Measurements from ENCODE around the gene CCDC187. TPM values are rescaled to one million over a fixed set of nuclear protein-coding genes. Genes with fewer than 3 reads are reported as not detected.

Gene CCDC187
- polyA plus RNA-seq, 1 donor from 2014 or later: not detected

- TF ChIP-seq POLR2AphosphoS5 (IDR thresholded peaks at IDR 0.05) (no peak), REST (IDR thresholded peaks at IDR 0.05; ENCODE audit: borderline replicate concordance) (no peak), RAD21 (conservative IDR thresholded peaks at IDR 0.05) (no peak), EZH2 (IDR thresholded peaks at IDR 0.05; ENCODE audit: borderline replicate concordance, insufficient read depth, low read length, poor library complexity, severe bottlenecking) (no peak), EP300 (conservative IDR thresholded peaks at IDR 0.05; ENCODE audit: poor library complexity, severe bottlenecking) (no peak), CTCF (IDR thresholded peaks at IDR 0.05; ENCODE audit: poor library complexity, severe bottlenecking) (no peak), MXI1 (conservative IDR thresholded peaks at IDR 0.05; ENCODE audit: poor library complexity, severe bottlenecking) (no peak), SMC3 (conservative IDR thresholded peaks at IDR 0.05; ENCODE audit: poor library complexity) (no peak), TAF1 (IDR thresholded peaks at IDR 0.05; ENCODE audit: low read depth) (no peak)
- H3F3A ChIP-seq (ENCODE audit: insufficient read depth, low read length, poor library complexity, severe bottlenecking): no peaks in the 10 kb centered on the region
- no peaks in the 10 kb centered on the region for H3K9me3 ChIP-seq (ENCODE audit: low read length)
- peak overlapping the region; percentile 94 for H3K9ac ChIP-seq (ENCODE audit: low read length)
- H3K9me2 ChIP-seq (ENCODE audit: insufficient read depth, low read length): no peaks in the 10 kb centered on the region
- no peak overlapping the region for H3K4me3 ChIP-seq (ENCODE audit: low read length)
- peak overlapping the region; percentile 45 for H3K27ac ChIP-seq (ENCODE audit: low read length)
- peaks cover 29% of the 10 kb centered on the region for H3K79me2 ChIP-seq (replicated peaks; ENCODE audit: insufficient read depth, low read length)
- no peaks in the 10 kb centered on the region for H4K20me1 ChIP-seq (ENCODE audit: insufficient read depth)
- H2AFZ ChIP-seq (ENCODE audit: low read depth, low read length): no peak overlapping the region
- no peaks in the 10 kb centered on the region for H3K27me3 ChIP-seq (ENCODE audit: insufficient read depth, low read depth, low read length)
- no peak overlapping the region for H3K4me2 ChIP-seq (ENCODE audit: low read length)
- H3K36me3 ChIP-seq (ENCODE audit: insufficient read depth, low read length): no peaks in the 10 kb centered on the region
These were observed 22.3 kb upstream of the CCDC187 start for GRCh38 chr9:136326061-136326760.

- H3K9me2 ChIP-seq (ENCODE audit: insufficient read depth, low read length): no peaks in the 10 kb centered on the region
- H3K9ac ChIP-seq (ENCODE audit: low read length): no peak overlapping the region
- H3F3A ChIP-seq (ENCODE audit: insufficient read depth, low read length, poor library complexity, severe bottlenecking): no peaks in the 10 kb centered on the region
- no peaks in the 10 kb centered on the region for H3K9me3 ChIP-seq (ENCODE audit: low read length)
- no peak overlapping the region for H3K4me2 ChIP-seq (ENCODE audit: low read length)
- peaks cover 24% of the 10 kb centered on the region for H3K79me2 ChIP-seq (replicated peaks; ENCODE audit: insufficient read depth, low read length)
- H3K27ac ChIP-seq (ENCODE audit: low read length): no peak overlapping the region
- TF ChIP-seq SMC3 (conservative IDR thresholded peaks at IDR 0.05; ENCODE audit: poor library complexity) (no peak), MXI1 (conservative IDR thresholded peaks at IDR 0.05; ENCODE audit: poor library complexity, severe bottlenecking) (no peak), CTCF (IDR thresholded peaks at IDR 0.05; ENCODE audit: poor library complexity, severe bottlenecking) (no peak), REST (IDR thresholded peaks at IDR 0.05; ENCODE audit: borderline replicate concordance) (no peak), TAF1 (IDR thresholded peaks at IDR 0.05; ENCODE audit: low read depth) (no peak), EP300 (conservative IDR thresholded peaks at IDR 0.05; ENCODE audit: poor library complexity, severe bottlenecking) (no peak), RAD21 (conservative IDR thresholded peaks at IDR 0.05) (no peak), POLR2AphosphoS5 (IDR thresholded peaks at IDR 0.05) (no peak), EZH2 (IDR thresholded peaks at IDR 0.05; ENCODE audit: borderline replicate concordance, insufficient read depth, low read length, poor library complexity, severe bottlenecking) (no peak)
- no peak overlapping the region for H3K4me3 ChIP-seq (ENCODE audit: low read length)
- no peaks in the 10 kb centered on the region for H3K27me3 ChIP-seq (ENCODE audit: insufficient read depth, low read depth, low read length)
- H3K36me3 ChIP-seq (ENCODE audit: insufficient read depth, low read length): no peaks in the 10 kb centered on the region
- H4K20me1 ChIP-seq (ENCODE audit: insufficient read depth): no peaks in the 10 kb centered on the region
- H2AFZ ChIP-seq (ENCODE audit: low read depth, low read length): no peak overlapping the region
These were observed 21.5 kb upstream of the CCDC187 start for GRCh38 chr9:136325358-136325757.

All from neural cell (in vitro differentiated cells).